HCT116 (cell line): ENCODE measurements around the gene DNAJC9. TPM values are rescaled to one million over a fixed set of nuclear protein-coding genes. Genes with fewer than 3 reads are reported as not detected.

Experiments
- ATAC-seq: fragments of 200-7000 bp; cut with Tn5 transposase; 2 replicates; pipeline ENCODE4 v1.9.1; 2020; ENCODE audit warnings: mild to moderate bottlenecking, moderate library complexity
- BruUV-seq: library from RNA; stranded (reverse); fragments of 400-500 nt; replicated peaks from 2 replicates; lab custom pipeline; 2021; lab: Mats Ljungman, UMichigan
- CTCF ChIA-PET: fragments of 300-600 bp; sonication (Branson Sonifier 250); formaldehyde crosslinking; loops from one replicate; lab custom pipeline; 2021; ENCODE audit warnings: antibody characterized with exemption; lab: Charles Lee
- POLR2A ChIA-PET: fragments of 300-600, 350-600 bp; sonication (Branson Sonifier 250); formaldehyde crosslinking; loops from one replicate; lab custom pipeline; 2021; ENCODE audit warnings: antibody characterized with exemption; lab: Charles Lee
- RAD21 ChIA-PET, 2 experiments: fragments of 300-600 bp; sonication (Branson Sonifier 250); formaldehyde crosslinking; loops; one replicate each; lab custom pipeline; 2023; ENCODE audit warnings: low total read pairs in 2 of 2; ENCODE audit not compliant: uncharacterized antibody in 2 of 2, unreplicated experiment in 2 of 2, low non-redundant PET in 1 of 2; lab: Charles Lee
- DNase-seq: peaks from one replicate; pipeline ENCODE4 v3.0.0-alpha.2; 2010; ENCODE audit warnings: low read depth, low spot score
- H2AFZ ChIP-seq: fragments of 200-600 bp; shearing (Covaris generic), sonication (generic); 2 replicates; pipeline ENCODE4 v1.6.1; 2017; ENCODE audit warnings: low read depth, mixed run types, mixed read lengths, antibody characterized with exemption, low read length; ENCODE audit not compliant: poor library complexity, severe bottlenecking
- H3K27ac ChIP-seq: 2 replicates; pipeline ENCODE4 v1.5.1; 2012; ENCODE audit warnings: low read depth, low read length
- H3K27me3 ChIP-seq: fragments of 200-600 bp; sonication (generic); 2 replicates; pipeline ENCODE4 v1.6.1; 2016; ENCODE audit warnings: mixed run types, low read length, mixed read lengths; ENCODE audit not compliant: insufficient read depth
- H3K36me3 ChIP-seq, 2 experiments: fragments of 200-500 bp in 1 of 2; fragments of 200-600 bp in 1 of 2; sonication (Bioruptor generic) in 1 of 2; sonication (generic) in 1 of 2; 2 replicates each; pipeline versions ENCODE4 v1.5.1 to v1.6.1; 2014 to 2016; ENCODE audit warnings: low read length in 2 of 2, inconsistent platforms in 1 of 2, mixed read lengths in 1 of 2, mixed run types in 1 of 2; ENCODE audit not compliant: insufficient read depth in 2 of 2, control insufficient read depth in 1 of 2
- H3K4me1 ChIP-seq, 2 experiments: fragments of 200-600 bp in 1 of 2; sonication (generic) in 1 of 2; 2 replicates each; pipeline versions ENCODE4 v1.5.1 to v1.6.1; 2012 to 2017; ENCODE audit warnings: low read length in 2 of 2, inconsistent platforms in 1 of 2, mild to moderate bottlenecking in 1 of 2, mixed read lengths in 1 of 2, mixed run types in 1 of 2, moderate library complexity in 1 of 2; ENCODE audit not compliant: insufficient read depth in 2 of 2, control insufficient read depth in 1 of 2
- H3K4me2 ChIP-seq: fragments of 200-600 bp; sonication (generic); 2 replicates; pipeline ENCODE4 v1.6.1; 2017; ENCODE audit warnings: mixed run types, low read length, mixed read lengths
- H3K4me3 ChIP-seq, 2 experiments: fragments of 200-600 bp in 1 of 2; sonication (generic) in 1 of 2; replicated peaks in 1 of 2; 2 replicates each; pipeline ENCODE4 v1.5.1; 2011 to 2016; ENCODE audit warnings: low read length in 2 of 2, control low read depth in 1 of 2, low read depth in 1 of 2, mild to moderate bottlenecking in 1 of 2, mixed read lengths in 1 of 2, mixed run types in 1 of 2
- H3K79me2 ChIP-seq: fragments of 200-600 bp; sonication (generic); 2 replicates; pipeline ENCODE4 v1.6.1; 2017; ENCODE audit warnings: mild to moderate bottlenecking, mixed run types, low read length, moderate library complexity, mixed read lengths; ENCODE audit not compliant: insufficient read depth
- H3K9ac ChIP-seq: fragments of 200-600 bp; sonication (generic); 2 replicates; pipeline ENCODE4 v1.6.1; 2016; ENCODE audit warnings: low read length, mixed read lengths
- H3K9me2 ChIP-seq: fragments of 200-600 bp; sonication (generic), shearing (Covaris generic); 2 replicates; pipeline ENCODE4 v1.6.1; 2017; ENCODE audit warnings: mixed run types, mild to moderate bottlenecking, moderate library complexity; ENCODE audit not compliant: insufficient read depth
- H3K9me3 ChIP-seq, 2 experiments: fragments of 200-500 bp in 1 of 2; fragments of 200-600 bp in 1 of 2; sonication (Bioruptor generic) in 1 of 2; sonication (generic) in 1 of 2; 2 replicates each; pipeline ENCODE4 v1.6.1; 2014 to 2017; ENCODE audit warnings: low read length in 2 of 2, mixed read lengths in 2 of 2, inconsistent platforms in 1 of 2, low read depth in 1 of 2, mild to moderate bottlenecking in 1 of 2, mixed run types in 1 of 2, moderate library complexity in 1 of 2; ENCODE audit not compliant: control insufficient read depth in 1 of 2, insufficient read depth in 1 of 2
- H4K20me1 ChIP-seq: fragments of 200-600 bp; sonication (generic), shearing (Covaris generic); 2 replicates; pipeline ENCODE4 v1.6.1; 2017; ENCODE audit warnings: mixed run types, mild to moderate bottlenecking, moderate library complexity; ENCODE audit not compliant: insufficient read depth
- CBX3 ChIP-seq: IDR thresholded peaks from 2 replicates; pipeline ENCODE4 v1.6.1; 2012; ENCODE audit warnings: low read depth
- EGR1 ChIP-seq: IDR thresholded peaks from 2 replicates; pipeline ENCODE4 v1.6.1; 2012; ENCODE audit warnings: low read depth
- ELF1 ChIP-seq: IDR thresholded peaks from 2 replicates; pipeline ENCODE4 v1.6.1; 2012; ENCODE audit warnings: low read depth, borderline replicate concordance
- EZH2 ChIP-seq: fragments of 200-600 bp; sonication (generic); IDR thresholded peaks from 2 replicates; pipeline ENCODE4 v1.6.1; 2017; ENCODE audit warnings: antibody characterized with exemption, mixed run types
- FOSL1 ChIP-seq: IDR thresholded peaks from 2 replicates; pipeline ENCODE4 v1.6.1; 2012; ENCODE audit warnings: low read depth
- JUND ChIP-seq: IDR thresholded peaks from 2 replicates; pipeline ENCODE4 v1.6.1; 2012
- POLR2AphosphoS5 ChIP-seq: IDR thresholded peaks from 2 replicates; pipeline ENCODE4 v1.6.1; 2011; ENCODE audit warnings: mild to moderate bottlenecking, low read depth, low read length, moderate library complexity
- RAD21 ChIP-seq: IDR thresholded peaks from 2 replicates; pipeline ENCODE4 v1.6.1; 2012; ENCODE audit warnings: low read depth, mild to moderate bottlenecking
- SP1 ChIP-seq: IDR thresholded peaks from 2 replicates; pipeline ENCODE4 v1.6.1; 2012; ENCODE audit warnings: low read depth
- SRF ChIP-seq: IDR thresholded peaks from 2 replicates; pipeline ENCODE4 v1.6.1; 2012; ENCODE audit warnings: low read depth
- TCF7L2 ChIP-seq: IDR thresholded peaks from 2 replicates; pipeline ENCODE4 v1.7.0; 2011; ENCODE audit warnings: borderline replicate concordance, inconsistent platforms; ENCODE audit not compliant: insufficient read depth, insufficient read length; ENCODE audit errors: extremely low read depth
- YY1 ChIP-seq: IDR thresholded peaks from 2 replicates; pipeline ENCODE4 v1.6.1; 2011; ENCODE audit warnings: low read length, low read depth, moderate library complexity, mild to moderate bottlenecking; ENCODE audit not compliant: insufficient replicate concordance; ENCODE audit errors: extremely low read depth
- ZNF274 ChIP-seq: fragments of 200-500 bp; sonication (Bioruptor generic); IDR thresholded peaks from 2 replicates; pipeline ENCODE4 v1.6.1; 2014; ENCODE audit warnings: mild to moderate bottlenecking, low read depth, low read length, inconsistent platforms
- intact Hi-C: fragments of 100-400 bp; cut with micrococcal nuclease; formaldehyde crosslinking; loops from 2 replicates; pipeline ENCODE4 v1.10.0; 2022
- total RNA-seq: library from RNA; stranded (reverse); gene quantifications from one replicate; pipeline ENCODE4 v1.2.1, GENCODE V29; 2021; ENCODE audit not compliant: unreplicated experiment
- TF ChIP-seq, protein P1 (sequence below), 3 experiments: fragments of 200-600 bp in 1 of 3; sonication (generic) in 1 of 3; IDR thresholded peaks in 2 of 3; conservative IDR thresholded peaks in 1 of 3; 2 replicates each; pipeline ENCODE4 v1.5.1; 2012 to 2017; ENCODE audit warnings: low read depth in 2 of 3, low read length in 2 of 3, antibody characterized with exemption in 1 of 3, borderline replicate concordance in 1 of 3, control low read depth in 1 of 3, mild to moderate bottlenecking in 1 of 3, mixed read lengths in 1 of 3, mixed run types in 1 of 3, moderate library complexity in 1 of 3; ENCODE audit not compliant: insufficient read depth in 1 of 3
- TF ChIP-seq, protein P2 (sequence below): IDR thresholded peaks from 2 replicates; pipeline ENCODE4 v1.6.1; 2012
- TF ChIP-seq, protein P3 (sequence below): IDR thresholded peaks from 2 replicates; pipeline ENCODE4 v1.6.1; 2012; ENCODE audit warnings: low read depth
- TF ChIP-seq, protein P4 (sequence below): IDR thresholded peaks from 2 replicates; pipeline ENCODE4 v1.6.1; 2011; ENCODE audit warnings: mild to moderate bottlenecking, low read length, moderate library complexity; ENCODE audit not compliant: insufficient replicate concordance; ENCODE audit errors: extremely low read depth

The DNAJC9 gene
- total RNA-seq, 1 experiment from 2014 or later: 40.3 TPM

DNA sequence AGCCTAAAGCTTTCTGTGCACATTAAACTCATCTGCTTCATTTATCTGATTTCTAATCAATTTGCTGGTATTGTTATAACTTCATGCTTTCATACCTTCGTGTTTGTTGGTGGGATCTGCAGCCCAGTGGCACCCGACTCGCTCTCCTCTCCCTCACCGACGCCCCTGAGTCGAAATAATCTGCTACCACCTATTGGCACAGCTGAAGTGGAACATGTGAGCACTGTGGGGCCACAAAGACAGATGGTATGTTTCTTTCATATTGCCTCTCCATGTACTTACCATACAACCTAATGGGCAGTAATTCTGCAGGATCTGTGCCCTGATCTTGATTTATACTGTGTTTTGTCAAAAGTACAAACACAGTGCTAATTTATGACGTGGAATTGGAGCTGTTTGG lies 12.4 kb downstream of the DNAJC9 start:
- H3K9me2 ChIP-seq: no peaks in the 10 kb centered on the region
- POLR2A ChIA-PET: interaction anchor here (3.7 kb wide), 1 partner anchor 12 kb away, joined by 12 read pairs; the partner anchor contains the start of gene DNAJC9
- no peaks in the 10 kb centered on the region for H3K4me1 ChIP-seq
- DNase-seq (no peak), ATAC-seq (no peak)
- RAD21 ChIA-PET: no interaction called here
- H3K36me3 ChIP-seq: peaks cover 4 to 29% of the 10 kb centered on the region in 2 experiments; a peak in 2 of 4 replicates
- H3K4me3 ChIP-seq: no peak overlapping the region
- no TSS peak for BruUV-seq
- no peaks in the 10 kb centered on the region for H3K9me3 ChIP-seq
- no peak overlapping the region for H3K27ac ChIP-seq
- H3K9ac ChIP-seq: no peak overlapping the region
- H3K4me2 ChIP-seq: no peak overlapping the region
- no peak for TF ChIP-seq FOSL1
- no peak for TF ChIP-seq ELF1
- TF ChIP-seq, protein P1, sequence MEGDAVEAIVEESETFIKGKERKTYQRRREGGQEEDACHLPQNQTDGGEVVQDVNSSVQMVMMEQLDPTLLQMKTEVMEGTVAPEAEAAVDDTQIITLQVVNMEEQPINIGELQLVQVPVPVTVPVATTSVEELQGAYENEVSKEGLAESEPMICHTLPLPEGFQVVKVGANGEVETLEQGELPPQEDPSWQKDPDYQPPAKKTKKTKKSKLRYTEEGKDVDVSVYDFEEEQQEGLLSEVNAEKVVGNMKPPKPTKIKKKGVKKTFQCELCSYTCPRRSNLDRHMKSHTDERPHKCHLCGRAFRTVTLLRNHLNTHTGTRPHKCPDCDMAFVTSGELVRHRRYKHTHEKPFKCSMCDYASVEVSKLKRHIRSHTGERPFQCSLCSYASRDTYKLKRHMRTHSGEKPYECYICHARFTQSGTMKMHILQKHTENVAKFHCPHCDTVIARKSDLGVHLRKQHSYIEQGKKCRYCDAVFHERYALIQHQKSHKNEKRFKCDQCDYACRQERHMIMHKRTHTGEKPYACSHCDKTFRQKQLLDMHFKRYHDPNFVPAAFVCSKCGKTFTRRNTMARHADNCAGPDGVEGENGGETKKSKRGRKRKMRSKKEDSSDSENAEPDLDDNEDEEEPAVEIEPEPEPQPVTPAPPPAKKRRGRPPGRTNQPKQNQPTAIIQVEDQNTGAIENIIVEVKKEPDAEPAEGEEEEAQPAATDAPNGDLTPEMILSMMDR (IDR thresholded peaks at IDR 0.05 in 2 of 3, conservative IDR thresholded peaks at IDR 0.05 in 1 of 3; ENCODE audit: borderline replicate concordance in 1 of 3, insufficient read depth in 1 of 3, low read depth in 2 of 3, low read length in 2 of 3): no peak
- TF ChIP-seq POLR2AphosphoS5: no peak
- no peak for TF ChIP-seq CBX3
- TF ChIP-seq, protein P2, sequence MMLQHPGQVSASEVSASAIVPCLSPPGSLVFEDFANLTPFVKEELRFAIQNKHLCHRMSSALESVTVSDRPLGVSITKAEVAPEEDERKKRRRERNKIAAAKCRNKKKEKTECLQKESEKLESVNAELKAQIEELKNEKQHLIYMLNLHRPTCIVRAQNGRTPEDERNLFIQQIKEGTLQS: no peak
- TF ChIP-seq RAD21: no peak
- no peak for TF ChIP-seq JUND
- TF ChIP-seq, protein P3, sequence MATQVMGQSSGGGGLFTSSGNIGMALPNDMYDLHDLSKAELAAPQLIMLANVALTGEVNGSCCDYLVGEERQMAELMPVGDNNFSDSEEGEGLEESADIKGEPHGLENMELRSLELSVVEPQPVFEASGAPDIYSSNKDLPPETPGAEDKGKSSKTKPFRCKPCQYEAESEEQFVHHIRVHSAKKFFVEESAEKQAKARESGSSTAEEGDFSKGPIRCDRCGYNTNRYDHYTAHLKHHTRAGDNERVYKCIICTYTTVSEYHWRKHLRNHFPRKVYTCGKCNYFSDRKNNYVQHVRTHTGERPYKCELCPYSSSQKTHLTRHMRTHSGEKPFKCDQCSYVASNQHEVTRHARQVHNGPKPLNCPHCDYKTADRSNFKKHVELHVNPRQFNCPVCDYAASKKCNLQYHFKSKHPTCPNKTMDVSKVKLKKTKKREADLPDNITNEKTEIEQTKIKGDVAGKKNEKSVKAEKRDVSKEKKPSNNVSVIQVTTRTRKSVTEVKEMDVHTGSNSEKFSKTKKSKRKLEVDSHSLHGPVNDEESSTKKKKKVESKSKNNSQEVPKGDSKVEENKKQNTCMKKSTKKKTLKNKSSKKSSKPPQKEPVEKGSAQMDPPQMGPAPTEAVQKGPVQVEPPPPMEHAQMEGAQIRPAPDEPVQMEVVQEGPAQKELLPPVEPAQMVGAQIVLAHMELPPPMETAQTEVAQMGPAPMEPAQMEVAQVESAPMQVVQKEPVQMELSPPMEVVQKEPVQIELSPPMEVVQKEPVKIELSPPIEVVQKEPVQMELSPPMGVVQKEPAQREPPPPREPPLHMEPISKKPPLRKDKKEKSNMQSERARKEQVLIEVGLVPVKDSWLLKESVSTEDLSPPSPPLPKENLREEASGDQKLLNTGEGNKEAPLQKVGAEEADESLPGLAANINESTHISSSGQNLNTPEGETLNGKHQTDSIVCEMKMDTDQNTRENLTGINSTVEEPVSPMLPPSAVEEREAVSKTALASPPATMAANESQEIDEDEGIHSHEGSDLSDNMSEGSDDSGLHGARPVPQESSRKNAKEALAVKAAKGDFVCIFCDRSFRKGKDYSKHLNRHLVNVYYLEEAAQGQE: no peak
- TF ChIP-seq YY1: no peak
- TF ChIP-seq SP1: no peak
- no peak for TF ChIP-seq SRF
- TF ChIP-seq, protein P4, sequence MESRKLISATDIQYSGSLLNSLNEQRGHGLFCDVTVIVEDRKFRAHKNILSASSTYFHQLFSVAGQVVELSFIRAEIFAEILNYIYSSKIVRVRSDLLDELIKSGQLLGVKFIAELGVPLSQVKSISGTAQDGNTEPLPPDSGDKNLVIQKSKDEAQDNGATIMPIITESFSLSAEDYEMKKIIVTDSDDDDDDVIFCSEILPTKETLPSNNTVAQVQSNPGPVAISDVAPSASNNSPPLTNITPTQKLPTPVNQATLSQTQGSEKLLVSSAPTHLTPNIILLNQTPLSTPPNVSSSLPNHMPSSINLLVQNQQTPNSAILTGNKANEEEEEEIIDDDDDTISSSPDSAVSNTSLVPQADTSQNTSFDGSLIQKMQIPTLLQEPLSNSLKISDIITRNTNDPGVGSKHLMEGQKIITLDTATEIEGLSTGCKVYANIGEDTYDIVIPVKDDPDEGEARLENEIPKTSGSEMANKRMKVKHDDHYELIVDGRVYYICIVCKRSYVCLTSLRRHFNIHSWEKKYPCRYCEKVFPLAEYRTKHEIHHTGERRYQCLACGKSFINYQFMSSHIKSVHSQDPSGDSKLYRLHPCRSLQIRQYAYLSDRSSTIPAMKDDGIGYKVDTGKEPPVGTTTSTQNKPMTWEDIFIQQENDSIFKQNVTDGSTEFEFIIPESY: no peak
- no peak for TF ChIP-seq ZNF274
- TF ChIP-seq TCF7L2: no peak
- no peak for TF ChIP-seq EGR1
- no peak for TF ChIP-seq EZH2
- 0 out of 2 replicates have a peak, but pooled peaks cover under 1% of the 10 kb centered on the region for H3K79me2 ChIP-seq
- H4K20me1 ChIP-seq: no peaks in the 10 kb centered on the region; the same call in 1 of the 2 replicates
- no peak overlapping the region for H2AFZ ChIP-seq
- H3K27me3 ChIP-seq: no peaks in the 10 kb centered on the region
- intact Hi-C loops: no loop called here
- CTCF ChIA-PET: no interaction called here
